ENCODE measurements around the gene PRDM5. TPM values are rescaled to one million over a fixed set of nuclear protein-coding genes. Genes with fewer than 3 reads are reported as not detected.

Gene PRDM5
- total RNA-seq, 1 donor from 2014 or later, result 9.0 TPM

GRCh38 chr4:120672558-120673147 is 249.9 kb downstream of the PRDM5 start:
- FAIRE-seq, result no peak
- Histone ChIP-seq H3K27me3 (ENCODE audit: control insufficient read depth, insufficient read depth, low read length) (no peaks in the 10 kb centered on the region), H3K4me3 (ENCODE audit: low read depth, low read length) (no peak overlapping the region), H3K36me3 (ENCODE audit: control insufficient read depth, insufficient read depth, low read length) (no peaks in the 10 kb centered on the region)
- DNase-seq (ENCODE audit: low read depth), result no peak
- no peak for TF ChIP-seq CTCF (IDR thresholded peaks at IDR 0.05; ENCODE audit: insufficient read depth, low read length, severe bottlenecking)

GRCh38 chr4:120672076-120672475 is 250.4 kb downstream of the PRDM5 start:
- no peak for FAIRE-seq

GRCh38 chr4:120671538-120671937 is 251.0 kb downstream of the PRDM5 start:
- no peak for TF ChIP-seq CTCF (IDR thresholded peaks at IDR 0.05; ENCODE audit: insufficient read depth, low read length, severe bottlenecking)
- Histone ChIP-seq H3K36me3 (ENCODE audit: control insufficient read depth, insufficient read depth, low read length) (no peaks in the 10 kb centered on the region), H3K4me3 (ENCODE audit: low read depth, low read length) (no peak overlapping the region), H3K27me3 (ENCODE audit: control insufficient read depth, insufficient read depth, low read length) (no peaks in the 10 kb centered on the region)
- DNase-seq (ENCODE audit: low read depth) (no peak), FAIRE-seq (no peak)

More at GRCh38 chr4:120672076-120672475, 250.4 kb downstream of the PRDM5 start:
- H3K4me3 ChIP-seq (ENCODE audit: low read depth, low read length), result no peak overlapping the region
- TF ChIP-seq CTCF (IDR thresholded peaks at IDR 0.05; ENCODE audit: insufficient read depth, low read length, severe bottlenecking), result no peak
- H3K36me3 ChIP-seq (ENCODE audit: control insufficient read depth, insufficient read depth, low read length), result no peaks in the 10 kb centered on the region
- no peaks in the 10 kb centered on the region for H3K27me3 ChIP-seq (ENCODE audit: control insufficient read depth, insufficient read depth, low read length)
- no peak for DNase-seq (ENCODE audit: low read depth)

- no peaks in the 10 kb centered on the region for H3K36me3 ChIP-seq (ENCODE audit: control insufficient read depth, insufficient read depth, low read length)
- no peak for TF ChIP-seq CTCF (IDR thresholded peaks at IDR 0.05; ENCODE audit: insufficient read depth, low read length, severe bottlenecking)
- H3K4me3 ChIP-seq (ENCODE audit: low read depth, low read length), result no peak overlapping the region
- FAIRE-seq (no peak), DNase-seq (ENCODE audit: low read depth) (no peak)
- H3K27me3 ChIP-seq (ENCODE audit: control insufficient read depth, insufficient read depth, low read length), result no peaks in the 10 kb centered on the region
Observed at GRCh38 chr4:120667102-120667501, 255.4 kb downstream of the PRDM5 start.

GRCh38 chr4:120664851-120665250 is 257.7 kb downstream of the PRDM5 start:
- FAIRE-seq (no peak), DNase-seq (ENCODE audit: low read depth) (no peak)
- H3K4me3 ChIP-seq (ENCODE audit: low read depth, low read length), result no peak overlapping the region
- H3K36me3 ChIP-seq (ENCODE audit: control insufficient read depth, insufficient read depth, low read length), result no peaks in the 10 kb centered on the region
- TF ChIP-seq CTCF (IDR thresholded peaks at IDR 0.05; ENCODE audit: insufficient read depth, low read length, severe bottlenecking), result no peak
- H3K27me3 ChIP-seq (ENCODE audit: control insufficient read depth, insufficient read depth, low read length), result no peaks in the 10 kb centered on the region

- Histone ChIP-seq H3K4me3 (ENCODE audit: low read depth, low read length) (no peak overlapping the region), H3K27me3 (ENCODE audit: control insufficient read depth, insufficient read depth, low read length) (no peaks in the 10 kb centered on the region), H3K36me3 (ENCODE audit: control insufficient read depth, insufficient read depth, low read length) (no peaks in the 10 kb centered on the region)
- peak; percentile 7 for FAIRE-seq
- TF ChIP-seq CTCF (IDR thresholded peaks at IDR 0.05; ENCODE audit: insufficient read depth, low read length, severe bottlenecking), result no peak
- no peak for DNase-seq (ENCODE audit: low read depth)
Observed at GRCh38 chr4:120659616-120660170, 262.8 kb downstream of the PRDM5 start.
